TTC549 (cell line): Measurements from ENCODE around the gene ERGIC1.

Experiments used
- FAIRE-seq: peaks from 2 replicates; lab custom pipeline; 2012; peaks lifted over from hg19 to GRCh38; lab: Jason Lieb, UNC

ERGIC1 gene

DNA sequence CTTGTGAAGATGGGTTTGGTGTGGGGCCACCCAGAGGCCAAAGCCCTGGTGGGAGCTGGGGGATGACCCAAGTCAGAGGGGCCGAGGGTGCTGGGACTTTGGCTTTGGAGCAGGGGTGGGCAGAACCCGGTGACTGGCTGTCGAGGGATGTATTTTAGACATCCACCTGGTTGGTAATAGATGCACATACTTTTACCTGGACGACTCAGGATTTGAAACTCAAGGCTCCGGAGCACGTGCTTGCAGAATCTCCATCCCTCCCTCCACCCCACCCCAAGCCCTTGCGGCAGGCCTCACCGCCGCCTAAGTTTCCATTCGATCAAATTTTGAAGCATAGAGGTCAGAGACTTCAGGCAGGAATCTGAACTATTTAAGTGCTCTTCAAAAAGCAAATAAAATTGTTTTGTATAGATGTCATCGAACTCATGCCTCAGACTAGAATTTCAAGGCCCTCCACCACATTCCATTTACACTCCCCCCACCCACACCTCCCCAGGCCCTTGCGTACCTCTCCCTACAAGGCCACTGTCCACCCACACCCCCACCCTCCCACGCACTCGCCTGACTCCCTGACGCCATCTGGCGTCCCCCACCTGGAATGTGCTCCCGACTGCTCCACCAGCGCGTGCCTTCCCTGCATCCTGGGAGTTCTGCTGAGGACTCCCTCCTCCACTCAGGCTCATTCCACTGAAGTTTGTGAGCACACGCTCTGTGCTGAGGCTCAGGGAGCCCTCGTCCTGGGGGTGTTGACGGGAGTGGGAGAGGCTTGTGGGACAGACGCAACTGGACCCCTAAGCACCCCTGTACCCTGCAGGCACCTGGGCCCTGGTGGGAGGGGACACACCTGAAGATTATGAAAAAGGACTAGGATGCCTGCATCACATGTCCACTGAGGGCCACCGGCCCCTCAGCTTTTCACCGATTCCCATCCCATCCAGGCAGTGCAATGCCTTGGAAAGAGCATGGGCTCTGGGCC, 68.7 kb downstream of the ERGIC1 start:
- no peak for FAIRE-seq

DNA sequence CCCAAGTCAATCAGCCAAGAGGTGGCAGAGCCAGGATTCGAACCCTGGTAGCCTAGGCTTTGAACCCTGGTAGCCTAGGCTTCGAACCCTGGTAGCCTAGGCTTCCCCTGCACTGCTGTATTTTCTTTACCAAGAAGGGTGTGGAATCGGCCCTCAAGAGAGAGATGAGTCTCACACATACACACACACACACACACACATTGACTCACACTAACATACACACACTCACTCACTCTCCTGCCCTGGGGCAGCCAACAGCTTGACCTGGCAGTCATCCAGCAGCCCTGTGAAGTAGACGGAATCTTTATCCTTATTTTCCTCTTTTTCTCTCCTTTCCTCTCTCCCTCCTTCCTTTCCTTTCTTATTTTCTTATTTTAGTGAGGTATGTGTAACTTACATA, 69.7 kb downstream of the ERGIC1 start:
- no peak for FAIRE-seq

DNA sequence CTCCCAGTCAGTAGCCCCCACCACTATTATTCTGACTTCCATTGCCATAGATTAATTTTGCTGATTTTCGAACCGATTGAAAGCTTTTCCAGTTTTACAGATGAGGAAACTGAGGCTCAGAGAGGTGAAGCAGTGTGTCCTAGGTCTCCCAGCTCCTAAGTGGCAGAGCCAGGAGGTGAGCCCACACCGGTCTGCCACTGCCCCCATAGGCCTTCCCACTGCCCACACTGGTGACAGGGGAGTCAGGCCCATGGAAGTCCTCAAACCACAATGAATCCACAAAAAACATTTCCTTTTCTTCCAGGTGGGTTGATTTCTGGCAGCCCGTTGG, 70.2 kb downstream of the ERGIC1 start:
- no peak for FAIRE-seq

DNA sequence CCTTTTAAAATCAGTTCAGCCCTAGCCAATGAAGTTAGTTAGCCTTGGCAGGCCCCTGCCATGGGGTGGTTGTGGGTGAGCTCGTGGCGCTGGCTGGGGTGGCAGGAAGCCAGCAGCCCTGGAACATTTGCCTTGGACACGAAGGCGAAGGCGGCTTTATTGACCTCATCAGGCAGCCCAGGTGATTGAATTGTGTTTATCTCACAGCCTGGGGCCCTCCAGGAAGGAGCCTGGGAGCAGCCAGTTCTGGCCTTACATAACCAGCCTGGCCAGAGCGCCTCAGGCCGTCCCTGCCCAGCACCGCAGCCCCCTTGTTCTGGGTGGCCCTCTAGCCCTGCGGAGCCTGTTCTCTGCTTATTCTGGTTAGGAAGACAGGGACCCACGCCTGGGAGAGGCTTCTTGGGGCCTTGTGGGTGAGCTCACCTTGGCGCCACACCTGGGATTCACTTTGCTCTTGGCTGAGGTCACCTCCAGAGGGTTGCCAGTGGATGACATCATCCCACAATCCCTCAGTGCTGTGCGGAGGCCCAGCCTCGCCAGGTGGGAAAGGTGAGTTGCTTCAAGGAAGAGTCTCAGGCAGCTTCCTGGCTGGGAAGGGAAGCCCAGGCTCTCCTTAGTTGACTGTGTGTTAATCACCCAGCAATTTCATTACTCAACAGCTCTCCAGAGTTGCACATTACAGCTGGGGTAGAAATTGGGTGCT, 70.7 kb downstream of the ERGIC1 start:
- no peak for FAIRE-seq

DNA sequence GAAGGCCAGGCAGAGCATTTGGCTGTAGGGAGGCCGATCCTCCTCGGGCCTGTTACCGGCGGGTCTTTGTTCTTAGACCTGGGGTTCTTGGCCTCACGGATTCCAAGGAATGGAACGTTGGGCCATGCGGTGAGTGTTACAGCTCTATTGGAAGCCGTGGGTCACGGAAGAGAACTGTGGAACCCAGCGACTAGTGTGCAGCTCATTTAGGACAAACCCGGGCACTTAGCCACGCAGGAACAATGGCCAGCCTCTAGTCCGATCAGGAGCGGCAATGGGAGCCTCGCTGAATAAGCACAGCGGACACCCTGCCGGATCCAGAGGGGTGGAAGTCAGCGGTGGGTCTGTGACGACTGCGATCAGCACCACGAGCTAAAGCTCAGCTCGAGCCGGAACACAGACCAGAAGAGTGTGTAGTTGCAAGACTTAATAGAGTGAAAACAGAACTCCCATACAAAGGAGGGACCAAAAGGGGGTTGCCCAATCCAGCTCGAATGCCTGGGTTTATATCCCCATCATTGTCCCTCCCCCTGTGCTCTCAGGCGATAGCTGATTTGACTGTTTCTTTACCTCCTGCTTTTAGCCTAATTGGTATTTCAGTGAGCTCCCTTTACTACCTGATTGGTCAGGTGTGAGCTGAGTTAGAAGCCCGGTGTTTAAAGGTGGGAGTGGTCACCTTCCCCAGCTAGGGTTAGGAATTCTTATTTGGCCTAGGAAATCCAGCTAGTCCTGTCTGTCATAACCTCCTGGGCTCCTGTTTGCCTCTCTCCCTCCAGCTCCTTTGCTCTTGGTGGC, 71.5 kb downstream of the ERGIC1 start:
- no peak for FAIRE-seq

DNA sequence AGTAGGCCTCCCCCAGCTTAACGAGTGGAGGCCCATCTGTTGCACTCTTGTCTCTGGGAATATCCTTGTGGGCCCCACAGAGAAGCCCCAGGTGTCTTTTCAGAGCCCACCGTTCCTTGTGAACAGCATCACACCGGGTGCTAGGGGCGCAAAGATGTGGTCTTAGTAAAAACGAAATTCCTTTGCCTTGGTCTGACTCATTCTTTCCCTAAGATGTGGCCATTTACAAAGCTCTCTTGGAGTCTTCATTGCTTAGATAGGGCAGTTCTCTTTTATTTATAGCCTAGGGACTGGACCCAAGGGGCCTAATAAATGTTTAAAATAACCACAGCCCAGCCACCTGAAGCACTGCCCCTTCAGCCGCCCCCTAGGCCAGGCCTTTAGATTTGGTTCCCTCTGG, 72.4 kb downstream of the ERGIC1 start:
- no peak for FAIRE-seq

DNA sequence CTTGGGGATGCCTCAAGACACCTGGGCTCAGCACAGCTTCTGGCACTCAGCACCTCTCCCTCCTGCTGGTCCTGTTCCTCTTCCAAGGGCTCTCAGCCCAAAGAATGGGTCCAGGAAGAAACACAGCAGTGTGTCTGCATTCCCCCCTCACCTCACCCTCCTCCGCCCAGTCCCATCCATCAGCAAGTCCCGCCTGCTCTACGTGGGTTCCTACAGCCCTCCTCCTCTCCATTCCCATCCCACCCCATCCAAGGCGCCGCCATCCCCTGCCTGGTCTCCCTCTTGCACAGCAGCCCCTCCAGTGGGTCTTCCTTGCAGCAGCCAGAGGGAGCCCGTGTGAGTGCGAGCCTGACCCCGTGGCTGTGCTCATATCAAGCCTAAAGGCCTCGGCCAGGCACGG, 72.8 kb downstream of the ERGIC1 start:
- FAIRE-seq = no peak

DNA sequence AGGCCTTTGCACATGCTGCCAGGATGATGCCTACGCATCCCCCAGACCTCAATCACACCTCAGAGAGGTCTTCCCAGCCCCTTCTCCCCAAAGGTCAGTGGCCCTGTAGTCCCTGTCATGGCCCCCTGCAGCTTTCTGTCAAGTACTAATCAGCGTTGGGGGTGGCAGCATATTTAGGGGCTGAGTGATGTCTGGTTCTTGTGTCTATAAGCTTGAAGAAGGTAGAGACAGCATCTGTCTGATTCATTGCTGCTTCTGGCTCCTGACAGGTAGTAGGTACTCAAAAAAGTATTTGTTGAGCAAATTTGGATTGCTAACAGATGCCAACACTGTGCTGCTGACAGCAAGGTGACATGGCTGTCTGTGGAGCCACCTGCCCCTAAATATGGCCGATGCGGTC, 73.6 kb downstream of the ERGIC1 start:
- no peak for FAIRE-seq

DNA sequence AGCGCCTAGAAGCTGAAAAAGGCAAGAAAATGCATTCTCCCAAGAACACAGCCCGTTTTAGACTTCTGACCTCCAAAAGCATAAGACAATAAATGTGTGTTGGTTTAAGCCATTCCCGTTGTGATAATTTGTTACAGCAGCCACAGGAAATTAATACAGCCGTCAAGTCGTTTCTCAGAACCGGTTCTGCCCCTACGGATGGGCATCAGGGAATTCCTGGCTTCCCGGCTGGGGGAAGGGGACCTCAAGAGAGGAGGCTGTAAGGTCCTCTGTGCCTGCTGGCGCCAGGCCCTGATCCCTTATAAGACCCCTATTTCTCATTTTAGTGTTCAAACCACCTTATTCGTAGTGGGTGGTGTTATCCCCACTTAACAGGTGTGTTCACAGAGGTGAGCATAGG, 74.6 kb downstream of the ERGIC1 start:
- no peak for FAIRE-seq

DNA sequence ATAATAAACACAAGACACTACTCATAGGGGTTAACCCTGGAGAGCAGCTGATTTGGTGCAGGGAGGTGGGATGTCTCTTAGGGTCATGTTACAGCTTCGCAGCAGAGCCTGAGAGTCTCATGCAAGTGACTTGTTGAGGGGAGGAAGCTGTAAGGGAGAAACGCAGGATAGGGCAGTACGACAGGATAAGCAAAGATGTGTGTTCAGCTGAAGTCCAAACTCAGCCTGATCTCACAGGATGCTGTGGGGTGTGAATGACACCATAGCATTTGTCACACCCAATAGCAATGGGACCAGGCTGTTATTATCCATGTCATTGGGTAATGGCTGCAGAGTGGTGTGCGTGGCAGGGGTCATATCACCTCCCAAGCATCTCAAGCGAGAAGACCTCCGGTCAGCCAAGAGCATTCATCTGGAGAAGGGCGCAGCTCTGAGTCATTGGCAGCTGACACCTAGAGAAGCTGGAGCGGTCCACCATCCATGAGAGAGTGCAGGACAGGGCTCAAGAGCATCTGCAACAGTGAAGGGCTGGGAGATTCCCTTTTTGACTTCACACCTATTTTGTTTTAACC, 76.0 kb downstream of the ERGIC1 start:
- no peak for FAIRE-seq

DNA sequence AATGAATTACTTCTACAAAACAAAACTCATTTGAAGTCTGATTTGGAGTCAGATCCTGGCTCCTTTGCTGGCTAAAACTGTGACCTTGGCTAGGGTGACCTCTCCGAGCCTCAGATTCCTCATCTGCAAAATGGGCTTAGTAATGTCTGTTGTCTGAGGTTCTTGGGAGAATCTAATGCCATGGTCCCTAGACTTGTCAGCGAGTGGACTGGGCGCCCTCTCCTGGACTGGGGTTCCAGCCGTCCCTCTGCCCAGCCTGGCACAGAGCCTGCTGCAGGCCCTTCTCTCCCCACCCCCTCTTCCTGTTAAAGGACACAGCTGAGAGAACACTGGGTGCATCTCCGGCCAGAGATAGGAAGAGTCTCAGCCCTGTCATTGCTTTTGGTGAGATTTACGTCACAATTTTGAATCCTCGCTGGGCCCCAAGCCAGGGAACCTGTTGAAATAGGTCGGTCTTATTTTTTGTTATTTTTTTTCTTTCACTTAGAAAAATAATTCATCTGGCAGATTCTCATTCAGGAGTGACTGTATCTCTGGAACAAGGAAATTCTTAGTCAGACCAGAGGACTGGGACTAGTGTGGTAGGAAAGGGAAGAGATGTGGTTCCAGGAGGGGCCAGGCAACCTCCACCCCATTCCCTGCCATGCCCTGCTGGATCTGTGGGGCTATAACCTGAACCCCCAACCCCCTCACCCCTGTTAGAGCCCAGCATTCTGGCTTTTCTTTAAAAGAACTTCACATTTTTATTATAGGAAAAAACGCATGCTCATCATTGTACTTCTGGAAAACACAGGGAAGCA, 77.0 kb downstream of the ERGIC1 start:
- FAIRE-seq = no peak

DNA sequence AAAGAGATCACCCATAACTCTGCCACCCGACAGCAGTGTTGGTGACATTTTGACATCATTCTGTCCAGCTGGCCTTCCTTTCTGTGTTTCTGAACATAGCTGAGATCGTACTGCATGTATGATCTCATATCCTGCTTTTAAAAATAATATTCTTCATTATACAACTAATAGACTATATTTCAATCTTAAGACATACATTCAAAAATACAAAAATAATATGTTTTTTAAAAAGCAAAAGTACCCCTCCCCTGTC, 77.5 kb downstream of the ERGIC1 start:
- FAIRE-seq = no peak

DNA sequence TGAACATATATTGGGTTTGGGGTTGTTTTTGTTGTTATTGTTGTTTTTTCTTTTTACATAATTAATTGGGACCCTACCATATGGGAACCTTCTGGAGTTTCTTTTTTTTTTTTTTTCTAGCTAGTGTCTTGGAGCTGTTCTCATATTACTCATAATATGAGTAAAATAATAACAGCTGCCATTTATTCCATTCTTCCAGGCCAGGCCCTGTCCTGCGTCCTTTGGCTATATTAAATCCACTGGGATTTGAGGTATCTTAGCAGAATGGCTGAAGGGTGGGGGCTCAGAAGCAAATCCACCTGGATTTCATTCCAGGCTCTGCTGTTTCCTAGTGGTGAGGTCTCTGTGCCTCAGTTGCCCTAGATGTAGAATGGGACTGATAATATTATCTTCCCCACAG, 77.9 kb downstream of the ERGIC1 start:
- FAIRE-seq = no peak

DNA sequence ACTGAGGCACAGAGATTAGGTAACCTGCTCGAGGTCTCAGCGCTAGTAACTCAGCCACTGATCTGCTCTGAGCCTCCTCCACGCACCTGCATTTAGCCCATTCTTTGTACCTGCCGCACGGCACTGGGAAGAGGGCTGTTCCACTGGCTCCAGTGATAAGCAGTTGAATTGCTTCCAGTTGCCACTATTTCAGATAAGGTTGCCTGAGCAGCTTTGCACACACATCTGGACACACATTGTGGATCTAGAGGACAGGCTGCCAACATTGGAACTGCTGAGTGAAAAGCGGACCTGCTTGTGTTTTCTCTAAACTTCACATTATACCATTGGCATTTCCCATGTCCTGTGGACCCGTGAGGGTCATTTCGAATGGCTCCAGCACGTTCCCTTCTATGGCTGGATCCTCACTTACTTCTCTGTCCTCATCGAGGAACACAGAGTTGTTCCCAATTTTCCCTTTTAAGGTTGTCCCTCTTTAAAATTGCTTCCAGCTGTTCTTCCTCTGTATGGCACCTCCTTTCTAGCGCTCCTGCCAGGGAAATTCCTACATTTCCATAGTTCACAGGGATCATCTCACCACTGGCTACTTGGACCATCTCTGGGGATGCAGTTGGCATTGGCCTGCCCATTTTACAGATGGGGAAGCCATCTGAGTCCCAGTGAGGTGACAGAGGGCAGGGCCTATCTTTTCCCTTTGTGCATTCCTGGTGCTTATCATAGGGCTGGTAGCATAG, 79.2 kb downstream of the ERGIC1 start:
- FAIRE-seq = no peak

DNA sequence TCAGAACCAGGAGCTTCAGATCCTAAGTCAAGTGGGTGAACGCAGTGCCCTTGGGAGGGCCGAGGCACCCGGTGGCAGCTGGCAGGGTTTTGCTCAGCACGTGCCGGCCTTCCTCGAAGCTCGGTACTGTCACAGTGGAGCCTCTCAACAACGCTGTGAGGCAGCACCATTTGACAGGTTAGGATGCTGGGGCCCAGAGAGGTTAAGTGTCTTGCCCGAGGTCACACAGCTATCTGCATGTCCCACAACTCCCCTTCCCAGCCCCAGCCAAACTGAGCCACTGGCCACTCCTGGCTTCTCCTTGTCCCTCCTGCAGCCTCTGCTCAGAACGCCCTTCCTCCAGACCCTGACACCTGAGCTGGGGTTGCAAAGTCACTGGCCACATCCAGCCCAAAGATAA, 81.5 kb downstream of the ERGIC1 start:
- FAIRE-seq = no peak

DNA sequence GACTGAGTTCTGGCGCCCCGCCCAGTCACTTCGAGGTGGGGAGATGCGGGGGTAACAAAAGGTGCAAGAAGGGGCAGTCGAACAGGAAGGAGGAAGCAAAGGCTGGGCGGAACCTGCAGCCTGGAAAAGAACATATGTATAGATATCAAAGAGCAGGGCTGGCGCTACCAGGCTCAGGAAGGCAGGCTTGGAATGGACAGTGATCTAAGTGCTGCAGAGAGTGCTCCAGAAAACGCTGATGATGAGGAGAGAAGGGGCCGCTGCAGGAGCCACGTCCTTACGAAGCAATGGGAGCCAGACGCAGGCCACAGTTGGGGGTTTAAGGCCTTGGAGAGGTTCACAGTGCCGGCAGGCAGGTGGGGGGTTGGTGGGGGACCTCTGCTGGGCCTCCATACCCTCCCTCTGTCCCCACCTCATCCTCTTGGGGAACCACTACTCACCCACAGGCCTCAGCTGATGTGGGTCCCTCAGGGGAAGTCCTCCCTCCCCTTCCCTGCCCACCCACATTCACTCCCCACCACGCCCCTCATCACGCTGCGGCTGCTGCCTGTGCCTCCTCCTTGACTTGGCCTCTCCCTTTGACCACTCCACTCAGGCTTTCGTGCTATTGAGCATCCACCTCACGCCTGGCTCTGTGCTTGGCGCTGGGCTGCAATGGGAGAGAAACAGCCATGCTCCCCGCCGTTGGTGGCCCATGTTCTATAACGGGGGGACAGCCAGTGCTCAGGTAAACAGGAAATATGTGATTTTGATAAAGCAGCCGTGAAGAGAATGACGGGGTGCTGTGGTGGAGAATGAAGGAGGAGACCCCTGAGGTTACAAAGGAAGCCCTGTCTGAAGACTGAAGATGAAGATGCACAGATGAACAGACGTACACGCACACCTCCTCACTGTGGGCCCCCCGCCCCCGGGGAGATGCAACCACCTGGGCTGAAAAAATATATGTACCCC, 84.6 kb downstream of the ERGIC1 start:
- FAIRE-seq = no peak

DNA sequence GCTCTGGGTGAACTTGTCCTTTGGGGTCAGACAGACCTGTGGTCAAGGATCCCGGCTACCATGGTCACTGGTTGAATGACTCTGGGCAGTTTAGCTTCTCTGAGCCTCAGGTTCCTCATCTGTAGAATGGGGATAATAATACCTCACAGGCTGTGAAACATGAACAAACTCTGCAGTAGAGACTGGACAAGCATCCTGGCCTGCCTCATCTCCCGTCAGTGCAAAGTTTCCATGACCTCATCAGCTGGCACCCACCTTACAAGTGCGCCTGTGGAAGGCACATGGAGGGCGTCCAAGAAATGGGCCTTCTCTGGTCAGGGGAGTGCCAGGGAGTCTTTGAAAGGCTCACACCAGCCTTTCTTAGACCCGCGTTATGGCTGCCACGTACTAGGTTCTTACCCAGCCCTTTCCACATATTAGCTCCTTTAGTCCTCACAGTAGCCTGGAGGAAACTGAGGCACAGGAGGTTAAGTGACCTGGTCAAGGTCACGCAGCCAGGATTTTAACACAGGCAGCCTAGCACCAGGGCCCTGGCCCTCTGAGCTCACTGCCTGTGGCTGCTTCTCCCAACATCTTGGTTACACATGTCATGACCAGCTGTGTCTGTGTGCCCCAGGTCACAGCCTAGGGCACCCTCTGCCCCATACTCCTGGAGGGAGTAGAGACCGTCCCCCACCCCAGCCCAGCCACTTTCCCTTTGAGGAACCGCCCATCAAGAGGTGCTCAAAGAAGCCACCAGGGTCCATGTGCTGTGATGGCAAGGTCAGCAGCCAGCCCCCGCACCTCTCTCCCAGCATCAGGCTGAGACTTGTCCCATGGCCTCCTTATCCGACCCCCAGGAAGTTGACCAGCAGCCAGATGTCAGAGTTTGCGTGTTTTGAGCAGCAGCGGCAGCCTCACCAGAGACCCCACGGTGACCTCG, 85.7 kb downstream of the ERGIC1 start:
- FAIRE-seq = no peak

DNA sequence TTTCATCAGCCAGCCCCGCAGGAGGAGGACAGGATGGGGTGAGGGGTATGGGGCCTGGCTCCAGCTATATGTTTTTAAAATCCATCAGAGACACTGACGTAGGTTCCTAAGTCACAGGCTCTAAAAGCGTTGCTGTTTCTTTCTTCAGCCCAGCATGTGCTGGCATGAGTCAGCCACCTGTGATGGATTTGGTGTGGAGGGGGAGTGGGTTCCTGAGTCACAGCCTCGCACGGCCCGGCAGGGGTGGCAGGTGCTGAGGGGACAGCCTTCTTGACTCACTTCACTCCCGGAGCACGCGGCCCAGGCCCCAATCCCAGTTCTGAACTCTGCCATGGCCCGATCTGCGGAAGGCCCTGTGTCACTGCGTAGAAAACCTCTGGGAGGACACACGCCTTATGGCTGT, 86.4 kb downstream of the ERGIC1 start:
- no peak for FAIRE-seq

DNA sequence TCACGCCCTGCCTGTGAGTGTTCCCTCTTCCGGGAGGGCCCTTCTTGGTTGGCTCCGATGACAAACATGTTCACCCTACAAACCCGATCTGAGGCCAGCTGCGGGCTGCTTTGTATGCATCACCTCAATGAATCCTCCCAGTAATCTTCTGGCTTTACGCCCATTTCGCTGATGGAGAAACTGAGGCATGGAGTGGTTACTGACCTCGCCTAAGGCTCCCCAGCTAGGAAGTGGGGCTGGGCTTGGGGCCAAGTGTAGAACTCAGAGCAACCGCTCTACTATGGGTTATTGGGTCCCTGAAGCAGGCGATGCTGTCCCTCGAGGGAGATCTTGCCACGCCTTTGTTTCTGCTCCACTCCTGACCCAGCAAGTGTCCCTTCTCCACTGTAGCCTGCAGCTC, 86.9 kb downstream of the ERGIC1 start:
- no peak for FAIRE-seq
